GM21447 (cell line): ENCODE results near the gene CENATAC.
"Not testable (repeated sequence)": the region's sequence is repeated elsewhere in the genome, so short reads cannot be mapped to it uniquely, and the experiment has no call there.

ENCODE experiments used
- ATAC-seq: cut with Tn5 transposase; IDR thresholded peaks from one replicate; pipeline ENCODE4 v1.9.1; 2021; ENCODE audit not compliant: unreplicated experiment

Gene CENATAC

DNA sequence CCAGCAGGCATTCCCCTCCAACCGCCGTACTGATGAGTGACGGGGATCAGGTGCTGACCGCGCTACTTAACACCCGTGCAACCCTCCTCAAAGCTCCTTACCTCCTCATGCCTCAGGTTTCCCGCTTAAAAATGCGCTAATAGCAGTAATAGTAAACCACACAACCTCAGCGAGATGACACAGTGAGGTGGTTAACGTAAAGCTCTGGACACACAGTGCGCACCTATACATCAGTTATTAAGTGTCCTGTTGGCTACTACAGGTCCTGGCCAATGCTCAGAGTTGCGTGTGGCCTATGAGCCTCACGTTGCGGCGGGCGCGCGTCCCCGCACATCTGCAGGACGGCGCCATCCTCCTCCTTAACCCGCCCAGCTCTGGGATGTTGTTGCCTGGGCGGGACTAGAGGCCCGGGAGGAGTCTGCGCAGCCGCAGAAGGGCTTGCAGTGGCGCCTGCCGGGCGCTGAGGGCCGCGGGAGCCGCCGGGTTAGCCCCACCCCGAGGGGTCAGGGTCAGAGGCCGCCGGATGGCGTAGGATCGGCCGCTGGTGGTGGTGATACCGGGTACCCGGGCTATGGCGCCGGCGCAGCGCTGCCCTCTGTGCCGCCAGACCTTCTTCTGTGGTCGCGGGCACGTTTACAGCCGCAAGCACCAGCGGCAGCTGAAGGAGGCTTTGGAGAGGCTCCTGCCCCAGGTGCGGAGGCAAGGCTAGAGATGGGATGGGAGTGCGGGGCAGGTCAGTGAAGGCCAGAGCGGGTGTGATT lies at the start of gene CENATAC:
TSS of gene CENATAC (plus strand) at position 512 of the 761 bp plus-strand sequence. CDS start at position 572, 60 bp downstream.
- peak; percentile 90 for ATAC-seq

DNA sequence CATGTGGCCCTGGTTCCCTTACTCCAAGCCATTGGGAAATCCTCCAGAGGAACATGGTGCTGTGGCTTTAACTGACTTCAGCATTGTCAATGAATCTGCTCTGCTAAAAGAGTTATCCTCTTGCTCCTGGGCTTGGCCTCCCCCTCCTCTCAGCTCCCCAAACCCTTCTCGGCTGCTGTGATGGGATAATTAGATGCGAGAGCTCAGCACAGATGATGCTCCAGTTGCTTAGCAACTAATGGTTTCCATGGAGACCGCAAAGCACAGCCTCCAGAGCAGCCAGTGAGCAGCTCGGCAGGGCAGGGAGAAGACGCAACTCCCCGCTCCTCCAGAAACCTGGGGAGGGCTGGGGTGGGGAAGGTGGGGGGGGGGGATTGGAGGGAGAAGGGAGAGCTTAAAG lies 44.7 kb upstream of the CENATAC start:
- ATAC-seq, result no peak

DNA sequence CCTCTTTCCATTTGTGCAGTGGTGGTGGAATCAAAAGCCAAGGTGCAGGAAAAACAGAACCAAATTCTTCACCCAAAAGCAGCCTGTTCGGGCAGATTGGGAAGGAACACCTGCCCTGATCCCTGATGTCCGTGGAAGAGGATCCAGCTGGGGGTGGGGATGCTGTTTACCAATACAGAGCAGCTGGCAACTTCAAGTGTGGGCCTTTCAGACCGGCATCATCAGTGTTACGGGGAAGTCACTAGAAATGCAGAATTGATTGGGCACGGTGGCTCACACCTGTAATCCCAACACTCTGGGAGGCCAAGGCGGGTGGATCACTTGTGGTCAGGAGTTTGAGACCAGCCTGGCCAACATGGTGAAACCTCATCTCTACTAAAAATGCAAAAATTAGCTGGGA lies 44.0 kb upstream of the CENATAC start:
- not testable (repeated sequence) for ATAC-seq

DNA sequence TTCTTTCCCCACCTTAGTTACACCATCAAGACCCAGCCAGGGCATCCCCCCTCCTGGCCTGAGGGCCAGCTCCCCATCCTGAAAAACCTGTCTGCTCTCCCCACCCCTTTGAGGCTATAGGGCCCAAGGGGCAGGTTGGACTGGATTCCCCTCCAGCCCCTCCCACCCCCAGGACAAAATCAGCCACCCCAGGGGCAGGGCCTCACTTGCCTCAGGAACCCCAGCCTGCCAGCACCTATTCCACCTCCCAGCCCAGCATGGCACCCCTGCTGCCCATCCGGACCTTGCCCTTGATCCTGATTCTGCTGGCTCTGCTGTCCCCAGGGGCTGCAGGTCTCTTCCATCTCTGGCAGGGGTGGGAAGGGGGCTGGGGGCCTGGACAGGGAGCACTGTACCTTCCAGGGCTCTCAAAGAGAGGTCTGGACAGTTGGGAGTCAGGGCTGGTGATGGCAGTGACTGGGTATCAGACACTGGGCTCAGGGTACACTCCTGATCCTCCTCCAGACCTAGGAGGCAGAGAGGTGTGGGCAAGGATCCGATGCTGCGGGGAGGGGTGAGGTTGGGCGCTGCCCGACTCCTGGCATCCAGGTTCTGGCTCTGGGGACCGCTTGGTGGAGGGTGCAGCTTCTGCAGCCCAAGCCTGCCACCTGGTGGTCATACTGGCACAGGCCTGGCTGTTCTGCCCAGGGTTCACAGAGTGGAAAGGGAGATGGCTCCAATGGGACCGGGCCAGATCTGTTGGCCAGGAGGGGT lies 41.7 kb upstream of the CENATAC start, which contains the start of gene UPK2:
TSS of gene UPK2 (plus strand) at position 205 of the 753 bp plus-strand sequence. CDS start at position 258, 53 bp downstream.
- ATAC-seq, result no peak

GRCh38 chr11:118956847-118957469 lies 41.0 kb upstream of the CENATAC start:
- no peak for ATAC-seq

DNA sequence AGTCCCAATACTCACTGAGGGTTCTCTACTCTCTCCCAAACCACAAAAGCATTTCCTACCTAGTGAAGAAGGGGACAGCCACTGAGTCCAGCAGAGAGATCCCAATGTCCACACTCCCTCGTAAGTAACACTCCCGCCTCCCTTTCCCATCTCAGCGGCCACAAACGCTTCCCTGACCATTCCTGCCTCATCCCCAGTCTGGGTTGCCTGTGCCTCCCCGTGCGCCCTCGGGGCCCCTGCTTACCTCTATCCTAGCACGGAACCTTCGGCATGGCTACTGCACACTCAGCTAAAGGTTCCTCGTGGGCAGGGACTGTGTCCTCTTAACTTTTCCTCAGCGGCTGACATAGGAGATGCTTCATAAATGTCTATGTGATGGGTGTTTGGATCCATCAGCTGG lies 40.4 kb upstream of the CENATAC start:
- ATAC-seq, result no peak

DNA sequence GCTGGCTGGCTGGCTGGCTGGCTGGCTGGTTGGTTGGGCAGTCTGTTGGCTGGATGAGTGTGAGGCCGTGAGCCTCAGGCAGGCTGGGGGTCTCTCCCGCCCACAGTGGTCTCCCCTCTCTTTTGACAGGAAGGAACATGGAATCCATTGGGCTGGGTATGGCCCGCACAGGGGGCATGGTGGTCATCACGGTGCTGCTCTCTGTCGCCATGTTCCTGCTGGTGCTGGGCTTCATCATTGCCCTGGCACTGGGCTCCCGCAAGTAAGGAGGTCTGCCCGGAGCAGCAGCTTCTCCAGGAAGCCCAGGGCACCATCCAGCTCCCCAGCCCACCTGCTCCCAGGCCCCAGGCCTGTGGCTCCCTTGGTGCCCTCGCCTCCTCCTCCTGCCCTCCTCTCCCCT lies 40.0 kb upstream of the CENATAC start:
- ATAC-seq, result no peak

DNA sequence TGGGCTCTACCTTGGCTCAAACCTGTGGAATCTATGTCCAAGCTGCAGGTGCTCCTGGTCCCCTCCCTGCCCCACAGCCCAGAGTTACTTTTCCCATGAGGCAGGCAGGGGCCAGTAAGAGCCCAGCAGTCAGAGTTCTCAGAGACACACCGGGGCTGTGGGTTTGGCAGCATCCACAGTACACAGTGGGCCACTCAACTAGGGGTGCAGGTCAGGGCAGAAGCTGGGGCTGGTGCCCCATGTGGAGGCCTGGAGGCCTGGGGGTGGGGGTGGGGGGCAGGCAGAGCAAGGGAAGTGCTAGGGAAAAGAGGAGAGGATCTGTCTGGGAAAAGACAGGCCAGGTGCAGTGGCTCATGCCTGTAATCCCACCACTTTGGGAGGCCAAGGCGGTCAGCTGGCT lies 39.4 kb upstream of the CENATAC start:
- ATAC-seq, result no peak

DNA sequence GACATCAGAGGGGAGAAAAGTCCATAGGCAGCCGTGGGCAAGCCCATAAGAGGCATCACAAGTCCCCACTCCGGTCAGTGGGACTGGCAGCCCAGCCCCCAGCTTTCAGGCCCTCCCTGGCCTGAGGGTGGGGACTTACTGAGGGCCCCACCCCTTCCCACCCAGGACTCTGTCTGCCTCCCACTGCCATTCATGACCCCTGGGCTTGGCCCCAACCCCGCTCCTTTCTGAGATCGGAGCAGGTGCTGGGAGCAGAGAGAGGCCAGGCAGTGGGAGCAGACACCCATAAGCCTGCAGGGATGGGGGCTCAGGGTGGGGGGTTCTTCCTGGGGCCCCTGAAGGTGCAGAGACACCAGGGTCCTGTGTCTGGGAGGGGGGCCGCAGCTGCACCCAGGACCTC lies 36.7 kb upstream of the CENATAC start:
- no peak for ATAC-seq

- no peak for ATAC-seq
These were observed 36.3 kb upstream of the CENATAC start for GRCh38 chr11:118961591-118961990.

- not testable (repeated sequence) for ATAC-seq
These were observed 28.4 kb upstream of the CENATAC start for GRCh38 chr11:118969508-118969907.

DNA sequence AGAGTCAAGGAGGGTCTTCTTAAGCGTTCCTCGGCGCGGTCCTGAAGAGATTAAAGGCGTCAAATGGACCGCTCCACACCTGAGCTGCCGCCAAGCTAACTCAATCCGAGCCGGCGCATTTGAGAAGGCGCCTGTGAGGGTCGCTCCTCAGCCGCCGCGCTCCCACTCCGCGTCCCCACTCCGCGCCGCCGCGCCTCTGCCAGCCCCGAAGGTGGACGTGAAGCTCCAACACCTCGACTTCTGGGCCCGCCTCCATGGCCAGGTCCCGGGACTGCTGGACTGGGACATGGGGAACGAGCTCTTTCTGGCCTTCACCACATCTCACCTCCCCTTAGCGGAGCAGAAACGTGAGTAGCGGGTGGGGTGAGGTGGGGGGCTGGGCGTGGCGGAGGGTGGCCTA lies 26.3 kb upstream of the CENATAC start, which contains the start of gene FOXR1:
TSS of gene FOXR1 (plus strand) at position 116 of the 400 bp plus-strand sequence. CDS start at position 287, 171 bp downstream.
- ATAC-seq, result no peak

GRCh38 chr11:118973985-118974384 lies 24.0 kb upstream of the CENATAC start:
- no peak for ATAC-seq

- no peak for ATAC-seq
These were observed 21.9 kb upstream of the CENATAC start for GRCh38 chr11:118975771-118976709.

- ATAC-seq, result no peak
These were observed 18.5 kb upstream of the CENATAC start for GRCh38 chr11:118979434-118979833.

DNA sequence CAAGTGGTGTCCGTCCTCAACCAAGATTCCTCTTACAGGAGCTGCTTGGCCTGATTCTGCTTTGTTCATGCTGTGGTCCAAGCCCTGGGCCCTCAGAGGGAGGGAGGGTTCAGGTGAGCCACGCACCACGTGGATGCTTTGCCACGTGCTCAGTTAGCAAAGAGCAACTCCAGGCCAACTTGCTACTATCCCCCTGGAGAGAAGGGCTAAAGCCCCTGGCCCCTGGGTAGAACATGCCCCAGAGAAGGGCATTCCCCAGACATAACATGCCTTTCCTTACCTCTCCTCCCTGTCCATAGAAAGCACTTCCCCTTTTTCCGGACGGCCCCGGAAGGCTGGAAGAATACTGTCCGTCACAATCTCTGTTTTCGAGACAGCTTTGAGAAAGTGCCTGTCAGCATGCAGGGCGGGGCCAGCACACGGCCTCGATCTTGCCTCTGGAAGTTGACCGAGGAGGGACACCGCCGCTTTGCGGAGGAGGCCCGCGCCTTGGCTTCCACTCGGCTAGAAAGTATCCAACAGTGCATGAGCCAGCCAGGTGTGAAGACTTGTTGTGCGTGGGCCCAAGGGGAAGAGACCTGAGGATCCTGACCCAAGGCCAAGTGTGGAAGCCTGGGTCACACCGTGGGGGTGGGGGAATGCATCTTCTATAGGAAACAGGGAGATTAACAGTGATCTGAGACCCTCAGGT lies 17.6 kb upstream of the CENATAC start:
- no peak for ATAC-seq

GRCh38 chr11:118984337-118984736 lies 13.6 kb upstream of the CENATAC start:
- not testable (repeated sequence) for ATAC-seq

GRCh38 chr11:118984825-118985224 lies 13.1 kb upstream of the CENATAC start:
- ATAC-seq, result no peak

DNA sequence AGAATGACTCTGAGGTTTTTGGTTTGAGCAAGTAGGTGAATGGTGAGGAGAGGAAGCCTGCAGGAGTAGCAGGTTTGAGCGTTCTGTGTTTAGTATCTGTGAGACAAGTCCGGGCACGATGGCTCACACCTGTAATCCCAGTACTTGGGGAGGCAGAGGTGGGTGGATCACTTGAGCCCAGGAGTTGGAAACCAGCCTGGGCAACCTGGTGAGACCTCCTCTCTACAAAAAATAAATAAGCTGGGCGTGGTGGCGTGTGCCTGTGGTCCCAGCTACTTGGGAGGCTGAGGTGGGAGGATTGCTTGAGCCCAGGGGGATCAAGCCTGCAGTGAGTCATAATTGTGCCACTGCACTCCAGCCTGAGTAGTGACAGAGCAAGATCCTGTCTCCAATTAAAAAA lies 9.7 kb upstream of the CENATAC start:
- no peak for ATAC-seq

GRCh38 chr11:118991486-118992038 lies 6.4 kb upstream of the CENATAC start:
- not testable (repeated sequence) for ATAC-seq
